Measurements from ENCODE around the gene EPM2A.

DNA sequence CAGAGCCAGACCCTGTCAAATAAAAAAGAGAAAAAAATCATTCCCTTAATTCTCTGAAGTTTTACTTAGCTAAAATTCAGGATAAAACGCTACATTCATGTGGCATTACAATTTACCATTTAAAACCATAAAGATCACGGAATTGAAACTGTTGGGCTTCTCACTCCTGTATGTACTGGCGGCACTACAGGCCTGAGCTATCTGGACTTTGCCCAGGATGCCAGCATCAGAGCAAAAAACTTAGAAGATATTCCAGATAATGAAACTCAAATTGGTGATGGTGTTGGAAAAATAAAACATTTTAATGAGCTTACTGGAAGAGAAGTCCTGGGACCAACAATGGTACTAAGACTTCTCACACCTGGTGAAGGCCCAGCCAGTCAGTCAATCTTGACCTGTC is 14.2 kb downstream of the EPM2A start:
- TF ChIP-seq POLR2A (IDR thresholded peaks at IDR 0.05; ENCODE audit: low read depth, low read length): no peak
- TF ChIP-seq POLR2AphosphoS5 (IDR thresholded peaks at IDR 0.05; ENCODE audit: low read depth, low read length): no peak
